ENCODE data around the gene FRMD4A. TPM values are rescaled to one million over a fixed set of nuclear protein-coding genes. Genes with fewer than 3 reads are reported as not detected.
A peak's percentile ranks its signal among the peaks of the same experiment; 100 is the strongest.

FRMD4A gene
- total RNA-seq, 1 experiment from 2014 or later = 19.6 TPM

DNA sequence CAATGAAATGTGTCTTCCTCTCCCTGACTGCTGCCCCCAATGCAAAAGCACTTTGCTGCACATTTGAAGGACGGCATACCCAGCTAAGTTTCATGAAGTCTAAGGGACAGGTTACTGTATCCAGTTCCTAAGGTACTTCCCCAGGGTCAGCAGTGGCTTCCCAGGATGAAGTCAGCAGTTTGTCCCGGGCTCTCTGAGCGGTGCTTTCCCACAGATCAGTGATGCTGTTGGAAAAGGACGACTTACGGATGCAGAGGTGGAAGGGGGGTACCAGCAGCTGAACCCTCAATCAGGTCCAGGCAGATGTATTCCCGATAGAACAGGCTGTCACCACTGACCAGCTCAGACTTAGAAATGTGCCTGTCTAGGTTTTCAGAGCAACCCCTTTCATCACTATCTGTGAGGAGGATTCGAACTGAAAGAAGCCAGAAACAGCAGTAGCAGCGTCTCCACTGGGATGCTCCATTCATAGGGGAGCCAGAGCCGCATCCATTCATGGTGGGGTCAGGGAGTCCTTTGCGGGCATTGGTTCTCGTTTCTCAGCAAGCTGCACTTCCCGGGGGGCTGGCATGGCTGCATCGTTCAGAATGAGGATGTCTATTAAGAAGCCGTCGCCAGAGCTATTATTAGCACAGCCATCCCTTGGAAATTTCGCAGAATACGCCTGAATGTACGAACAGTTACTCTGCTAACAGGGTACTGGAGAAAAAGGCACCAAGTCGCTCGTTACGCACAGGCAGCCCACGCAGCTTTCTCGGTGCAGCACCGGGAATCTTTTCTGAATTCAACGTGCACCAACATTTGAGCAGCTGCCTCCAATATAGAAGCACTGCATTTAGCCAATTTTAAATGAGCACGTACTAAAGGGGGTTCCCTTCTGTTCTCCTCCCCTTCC lies 440.2 kb downstream of the FRMD4A start:
- Mint-ChIP-seq H3K4me3 (peak overlapping the region; percentile 86 to 94), H3K4me1 (peaks cover 48% of the 10 kb centered on the region in 2 experiments), H3K9me3 (peaks cover 2 to 5% of the 10 kb centered on the region in 2 experiments; a peak in 2 of 5 replicates), H3K36me3 (ENCODE audit: insufficient read depth in 1 of 3, low read depth in 3 of 3) (peaks cover 0 to 1% (median 0%) of the 10 kb centered on the region in 3 experiments; a peak in 1 of 7 replicates), H3K27me3 (ENCODE audit: low read depth) (peaks cover 37% of the 10 kb centered on the region), H3K27ac (peak overlapping the region in 1 of 3 experiments; percentile 34; a peak in 1 of 7 replicates)
- no peak overlapping the region for H2AK5ac ChIP-seq (ENCODE audit: insufficient read length, low read length)
- peaks cover 14% of the 10 kb centered on the region for H3K23me2 ChIP-seq (ENCODE audit: insufficient read length, low read depth, low read length, poor library complexity, severe bottlenecking)
- peaks cover 4% of the 10 kb centered on the region; the same call in 1 of the 2 replicates for H3K4me1 ChIP-seq (ENCODE audit: insufficient read depth, low read length)
- no peak overlapping the region for H4K91ac ChIP-seq (ENCODE audit: insufficient read length, low read depth, low read length)
- no peak overlapping the region for H2BK120ac ChIP-seq (ENCODE audit: low read depth, low read length, poor library complexity, severe bottlenecking)
- no peak overlapping the region for H2BK12ac ChIP-seq (ENCODE audit: insufficient read length, low read depth, low read length)
- H3K4me2 ChIP-seq (ENCODE audit: insufficient read depth, insufficient read length, low read length) = peak overlapping the region; percentile 71
- no peak overlapping the region for H3K27ac ChIP-seq (ENCODE audit: insufficient read length, low read depth, low read length)
- H4K5ac ChIP-seq (ENCODE audit: insufficient read length, low read depth, low read length) = no peak overlapping the region
- no peak overlapping the region for H4K8ac ChIP-seq (replicated peaks; ENCODE audit: insufficient read length, low read depth, low read length)
- H3K79me2 ChIP-seq (ENCODE audit: insufficient read depth, low read length) = peaks cover 21% of the 10 kb centered on the region; the same call in 1 of the 2 replicates
- no peak overlapping the region for H2BK5ac ChIP-seq (ENCODE audit: insufficient read length, low read length)
- no peak overlapping the region for H3K4ac ChIP-seq (ENCODE audit: low read depth, low read length)
- H4K20me1 ChIP-seq (ENCODE audit: control insufficient read depth, insufficient read depth, insufficient read length) = no peaks in the 10 kb centered on the region
- no peak overlapping the region for H3K56ac ChIP-seq (ENCODE audit: insufficient read length, low read depth, low read length)
- no peak overlapping the region for H2BK20ac ChIP-seq (ENCODE audit: low read depth, low read length, poor library complexity, severe bottlenecking)
- H3K14ac ChIP-seq (ENCODE audit: insufficient read depth, low read length) = peak overlapping the region; percentile 87; the same call in 1 of the 2 replicates
- peak; percentile 55 for DNase-seq
- no peaks in the 10 kb centered on the region for H3K9me3 ChIP-seq (ENCODE audit: control insufficient read depth, low read depth, low read length)
- TF ChIP-seq, protein P1, sequence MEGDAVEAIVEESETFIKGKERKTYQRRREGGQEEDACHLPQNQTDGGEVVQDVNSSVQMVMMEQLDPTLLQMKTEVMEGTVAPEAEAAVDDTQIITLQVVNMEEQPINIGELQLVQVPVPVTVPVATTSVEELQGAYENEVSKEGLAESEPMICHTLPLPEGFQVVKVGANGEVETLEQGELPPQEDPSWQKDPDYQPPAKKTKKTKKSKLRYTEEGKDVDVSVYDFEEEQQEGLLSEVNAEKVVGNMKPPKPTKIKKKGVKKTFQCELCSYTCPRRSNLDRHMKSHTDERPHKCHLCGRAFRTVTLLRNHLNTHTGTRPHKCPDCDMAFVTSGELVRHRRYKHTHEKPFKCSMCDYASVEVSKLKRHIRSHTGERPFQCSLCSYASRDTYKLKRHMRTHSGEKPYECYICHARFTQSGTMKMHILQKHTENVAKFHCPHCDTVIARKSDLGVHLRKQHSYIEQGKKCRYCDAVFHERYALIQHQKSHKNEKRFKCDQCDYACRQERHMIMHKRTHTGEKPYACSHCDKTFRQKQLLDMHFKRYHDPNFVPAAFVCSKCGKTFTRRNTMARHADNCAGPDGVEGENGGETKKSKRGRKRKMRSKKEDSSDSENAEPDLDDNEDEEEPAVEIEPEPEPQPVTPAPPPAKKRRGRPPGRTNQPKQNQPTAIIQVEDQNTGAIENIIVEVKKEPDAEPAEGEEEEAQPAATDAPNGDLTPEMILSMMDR (conservative IDR thresholded peaks at IDR 0.05) = no peak
- H3K18ac ChIP-seq (ENCODE audit: insufficient read length, low read depth, low read length) = no peak overlapping the region
- H3K23ac ChIP-seq (ENCODE audit: insufficient read length, low read depth, low read length) = no peak overlapping the region
- H3T11ph ChIP-seq (ENCODE audit: low read length) = no peak overlapping the region
- H3K9ac ChIP-seq (ENCODE audit: extremely low read depth, insufficient read length, low read length) = peak overlapping the region; percentile 69
- WGBS (ENCODE audit: extremely low coverage, insufficient read length, low lambda C conversion rate) = no CpG with 5 or more reads among the region's 26 CpGs
- H2AFZ ChIP-seq (ENCODE audit: low read length) = no peak overlapping the region
- H2BK15ac ChIP-seq (ENCODE audit: low read depth, low read length) = no peak overlapping the region
- no peaks in the 10 kb centered on the region; the same call in 1 of the 2 replicates for H3K27me3 ChIP-seq (ENCODE audit: insufficient read depth, low read length)
- no peaks in the 10 kb centered on the region for H3K79me1 ChIP-seq (ENCODE audit: insufficient read depth, low read depth, low read length, poor library complexity, severe bottlenecking)

All from H9 (cell line).